NCI-H2227 (cell line): Measurements from ENCODE around the gene SERPINE1.

Experiments used
- DNase-seq: peaks from one replicate; lab custom pipeline; 2025; ENCODE audit not compliant: unreplicated experiment; lab: John Stamatoyannopoulos, UW

SERPINE1 gene

GRCh38 chr7:101185258-101185839 lies 58.4 kb downstream of the SERPINE1 start:
- DNase-seq = no peak

GRCh38 chr7:101186194-101186593 lies 59.3 kb downstream of the SERPINE1 start:
- DNase-seq = no peak

- DNase-seq = no peak
Observed at GRCh38 chr7:101186844-101187428, 60.0 kb downstream of the SERPINE1 start.
